GM21737 (cell line): ENCODE data around the gene TIAM1.

Experiments used
- ATAC-seq: cut with Tn5 transposase; IDR thresholded peaks from one replicate; pipeline ENCODE4 v1.9.1; 2021; ENCODE audit warnings: mild to moderate bottlenecking, moderate library complexity; ENCODE audit not compliant: unreplicated experiment

The TIAM1 gene

DNA sequence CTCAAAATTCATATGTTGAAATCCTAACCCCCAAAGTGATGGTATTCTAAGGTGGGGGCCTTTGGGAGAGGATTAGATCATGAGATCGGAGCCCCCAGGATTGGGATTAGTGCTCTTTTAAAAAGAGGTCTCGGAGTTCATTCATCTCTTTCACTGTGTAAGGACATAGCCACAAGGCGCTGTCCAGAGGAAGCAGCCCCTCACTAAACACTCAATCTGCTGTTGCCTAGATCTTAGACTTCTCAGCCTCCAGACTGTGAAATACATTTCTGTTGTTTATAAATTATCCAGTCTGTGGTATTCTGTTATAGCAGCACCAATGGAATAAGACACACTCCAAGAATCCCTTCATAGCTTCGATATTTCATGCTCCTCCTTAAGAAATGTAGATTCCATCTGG, 12.4 kb upstream of the TIAM1 start:
- no peak for ATAC-seq

DNA sequence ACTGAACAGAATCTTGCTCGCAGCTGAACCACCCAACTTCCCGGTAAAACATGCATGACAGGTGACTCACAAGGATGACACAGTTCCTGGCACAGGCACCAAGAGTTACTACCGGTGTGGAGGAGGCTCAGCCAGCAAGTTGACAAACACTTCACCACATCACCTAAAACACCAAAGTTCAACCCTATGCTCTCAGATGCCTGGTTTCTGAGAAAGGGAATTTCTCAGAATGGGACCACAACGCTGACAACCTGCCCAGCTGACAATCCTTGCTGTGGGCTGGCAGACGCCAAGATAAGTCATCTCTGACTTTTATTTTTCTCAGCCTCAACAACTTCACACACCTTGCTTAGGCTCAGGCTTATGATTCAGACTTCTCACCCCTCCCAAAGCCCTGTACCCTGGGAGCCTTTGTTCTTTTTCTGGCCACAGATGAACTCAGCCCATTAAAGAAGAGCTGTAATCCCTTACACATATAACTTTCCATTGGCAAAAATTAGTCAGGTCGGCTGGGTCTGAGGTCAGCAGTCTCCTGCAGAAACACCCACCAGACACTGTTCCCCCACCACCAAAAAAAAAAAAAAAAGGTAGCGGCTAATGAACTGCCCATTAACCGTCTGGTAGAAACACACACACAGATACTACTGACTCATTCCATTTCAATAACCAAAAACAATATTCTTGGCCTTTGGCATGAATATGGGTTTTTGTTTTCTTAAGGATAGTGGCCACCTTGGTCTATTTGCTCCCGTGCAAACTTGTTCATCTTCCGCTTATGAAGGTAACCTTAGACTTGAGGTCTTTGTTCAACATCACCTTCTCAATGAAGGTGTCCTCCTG, 10.8 kb upstream of the TIAM1 start:
- ATAC-seq = no peak

DNA sequence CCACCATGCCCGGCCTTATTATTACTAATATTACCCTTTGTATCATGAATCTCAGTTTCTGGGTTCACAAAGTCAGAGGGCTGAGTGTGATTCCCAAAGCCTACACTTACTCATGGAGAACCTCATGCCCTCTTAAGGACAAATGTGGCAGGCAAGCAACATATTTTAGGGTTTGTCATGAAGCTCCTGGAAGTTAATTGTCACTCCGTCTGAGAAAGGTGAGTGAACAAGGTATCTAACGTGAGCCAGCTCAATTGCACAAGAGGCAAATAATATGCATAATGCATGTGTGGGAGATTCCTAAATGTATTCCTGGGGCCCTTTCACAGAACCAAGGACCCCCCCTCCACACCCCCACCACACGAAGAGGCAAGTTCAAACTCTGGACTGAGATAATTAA, 10.1 kb upstream of the TIAM1 start:
- ATAC-seq = no peak

GRCh38 chr21:31352836-31353235, 8.8 kb upstream of the TIAM1 start:
- no peak for ATAC-seq

DNA sequence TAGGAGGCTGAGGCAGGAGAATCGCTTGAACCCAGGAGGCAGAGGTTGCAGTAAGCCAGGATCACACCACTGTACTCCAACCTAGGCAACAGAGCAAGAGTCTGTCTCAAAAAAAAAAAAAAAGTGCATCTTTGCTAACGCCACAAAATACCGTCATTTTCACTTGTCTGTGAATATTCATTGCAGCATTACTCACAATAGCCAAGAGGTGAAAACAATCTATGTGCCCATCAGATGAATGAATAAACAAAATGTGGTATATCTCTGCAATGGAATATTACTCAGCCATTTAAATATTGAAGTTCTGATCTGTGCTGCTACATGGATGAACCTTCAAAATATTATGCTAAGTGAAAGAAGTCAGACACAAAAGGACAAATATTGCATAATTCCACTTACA, 7.9 kb upstream of the TIAM1 start:
- ATAC-seq = no peak

GRCh38 chr21:31351438-31351837, 7.4 kb upstream of the TIAM1 start:
- no peak for ATAC-seq

GRCh38 chr21:31349208-31349607, 5.1 kb upstream of the TIAM1 start:
- no peak for ATAC-seq

- ATAC-seq = no peak
Measured at GRCh38 chr21:31348188-31348587, 4.1 kb upstream of the TIAM1 start.

DNA sequence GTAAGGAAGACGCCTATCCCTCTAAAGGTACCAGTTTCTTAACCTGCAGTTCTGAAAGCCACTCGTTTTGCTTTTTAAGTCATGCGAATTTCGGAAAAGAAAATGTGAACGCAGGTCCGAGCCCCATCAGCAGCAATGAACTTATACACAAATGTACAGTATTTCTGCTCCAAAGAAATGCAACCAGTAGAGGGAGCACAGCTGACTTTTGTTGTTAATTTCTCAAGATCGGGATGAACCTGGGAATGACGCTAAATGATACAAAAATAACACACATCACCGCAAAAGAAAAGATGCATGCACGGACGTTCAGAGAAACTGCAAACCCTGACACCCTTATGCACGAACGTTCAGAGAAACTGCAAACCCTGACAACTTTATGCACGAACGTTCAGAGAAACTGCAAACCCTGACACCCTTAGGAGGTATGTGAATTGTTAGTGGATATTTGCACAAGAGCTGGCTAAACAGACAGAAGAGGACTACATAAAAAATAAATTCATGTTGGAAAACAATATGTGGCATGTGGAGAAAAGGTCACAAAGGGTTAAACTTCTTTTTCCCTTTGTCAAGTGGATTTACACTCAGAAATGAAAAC, 3.5 kb upstream of the TIAM1 start:
- no peak for ATAC-seq

- ATAC-seq = no peak
Measured at GRCh38 chr21:31346256-31346821, 2.3 kb upstream of the TIAM1 start.

DNA sequence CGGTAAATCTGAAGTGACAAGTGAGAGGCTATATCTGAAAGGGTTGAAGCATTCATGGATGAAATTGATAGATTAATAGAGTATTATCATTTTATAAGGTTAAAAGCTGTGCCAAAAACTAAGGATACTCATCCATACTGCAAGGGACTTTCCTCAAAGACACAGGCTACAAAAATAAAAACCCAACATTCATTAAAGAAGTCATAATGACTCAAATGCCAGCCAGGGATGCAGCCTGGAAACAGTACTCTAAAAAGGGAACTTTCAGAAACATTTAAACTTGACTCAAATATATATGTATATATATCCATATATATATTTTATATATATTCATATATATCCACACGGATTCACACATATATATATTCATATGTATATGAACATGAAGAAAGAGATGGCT, 1.1 kb upstream of the TIAM1 start:
- no peak for ATAC-seq

DNA sequence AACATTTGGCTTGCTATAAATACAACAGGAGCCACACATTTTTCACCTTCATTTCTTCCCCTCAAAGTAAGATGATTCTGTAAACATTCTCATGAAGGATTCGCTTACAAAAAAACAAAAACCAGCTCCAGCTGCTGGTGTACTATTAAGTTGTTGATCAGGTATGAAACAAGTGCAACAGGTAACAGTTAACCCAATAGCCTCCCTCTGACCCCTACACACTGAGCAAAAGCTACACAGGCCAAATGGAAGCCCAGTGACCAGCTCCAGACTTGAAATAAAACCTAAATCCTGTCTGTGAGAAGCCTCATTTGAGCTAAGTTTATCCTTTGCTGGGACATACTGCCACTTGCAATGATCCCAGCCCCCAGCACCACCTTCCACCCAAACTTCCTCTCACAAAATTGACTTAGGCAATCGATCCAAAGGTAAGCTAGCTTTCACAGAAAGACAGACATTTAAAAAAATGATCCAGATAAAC, 991 bp downstream of the TIAM1 start:
- ATAC-seq = no peak

- no peak for ATAC-seq
Measured at GRCh38 chr21:31342348-31342747, 1.7 kb downstream of the TIAM1 start.

DNA sequence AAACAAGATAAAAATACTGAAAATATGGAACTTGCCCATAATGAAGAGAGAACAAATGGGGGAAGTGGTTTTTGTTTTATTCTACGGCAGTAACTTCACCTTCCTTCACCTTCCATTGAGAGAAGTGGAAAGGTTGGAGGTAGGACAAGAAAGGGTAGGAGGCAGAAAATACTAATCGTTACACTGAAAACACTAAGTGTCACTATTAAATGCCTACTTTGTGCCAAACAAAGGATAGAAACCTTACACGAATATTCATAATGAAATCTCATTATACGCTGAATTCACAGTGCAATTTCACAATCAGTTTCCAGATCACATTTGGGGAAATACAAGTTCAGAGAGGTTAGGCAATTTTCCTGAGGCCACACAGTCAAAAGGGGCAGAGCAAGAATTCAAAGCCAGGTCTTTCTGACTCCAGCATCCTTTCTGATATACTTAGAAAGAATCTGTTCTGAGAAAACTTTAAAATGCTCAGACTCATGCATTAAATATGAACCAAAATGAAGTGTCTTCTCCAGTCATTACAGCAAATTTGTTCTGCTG, 3.0 kb downstream of the TIAM1 start:
- no peak for ATAC-seq

DNA sequence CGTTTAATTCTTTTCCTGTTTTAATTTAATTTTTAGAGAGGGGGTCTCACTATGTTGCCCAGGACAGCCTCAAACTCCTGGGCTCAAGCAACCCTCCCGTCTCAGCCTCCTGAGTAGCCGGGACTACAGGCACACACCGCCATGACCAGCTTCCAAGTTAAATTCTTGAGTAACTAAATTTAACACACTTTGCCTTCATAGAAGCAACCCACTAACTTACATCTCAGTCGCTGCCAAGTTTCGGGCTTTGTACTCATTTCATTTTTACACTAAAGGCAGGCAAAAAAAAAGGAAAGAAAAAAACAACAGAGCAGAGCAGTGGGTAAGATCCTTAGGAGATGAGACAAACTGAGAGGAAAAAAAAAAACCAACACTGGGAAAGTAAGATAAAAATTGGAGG, 3.5 kb downstream of the TIAM1 start:
- no peak for ATAC-seq

GRCh38 chr21:31339721-31340120, 4.3 kb downstream of the TIAM1 start:
- ATAC-seq = no peak

DNA sequence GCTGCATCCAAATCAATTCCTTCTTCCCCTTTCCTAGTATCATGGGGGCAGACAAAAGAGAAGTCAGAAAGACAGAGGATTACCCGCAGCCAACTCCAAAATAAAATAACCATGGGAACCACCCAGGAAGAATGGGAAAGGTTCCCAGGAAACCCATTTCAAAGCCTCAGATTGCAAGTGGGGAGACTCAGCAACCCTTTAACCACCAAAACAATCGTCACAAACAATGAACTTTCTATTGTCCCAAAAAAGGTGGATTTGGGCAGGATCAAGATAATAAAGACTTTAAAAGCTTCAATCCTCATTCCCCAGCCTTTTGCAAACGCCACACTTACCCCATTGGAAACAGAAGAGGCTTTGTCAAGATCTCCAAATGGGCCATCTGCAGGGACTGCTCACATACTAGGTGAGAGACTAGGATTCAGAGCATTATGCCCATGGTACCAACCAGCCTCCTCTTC, 5.1 kb downstream of the TIAM1 start:
- no peak for ATAC-seq

DNA sequence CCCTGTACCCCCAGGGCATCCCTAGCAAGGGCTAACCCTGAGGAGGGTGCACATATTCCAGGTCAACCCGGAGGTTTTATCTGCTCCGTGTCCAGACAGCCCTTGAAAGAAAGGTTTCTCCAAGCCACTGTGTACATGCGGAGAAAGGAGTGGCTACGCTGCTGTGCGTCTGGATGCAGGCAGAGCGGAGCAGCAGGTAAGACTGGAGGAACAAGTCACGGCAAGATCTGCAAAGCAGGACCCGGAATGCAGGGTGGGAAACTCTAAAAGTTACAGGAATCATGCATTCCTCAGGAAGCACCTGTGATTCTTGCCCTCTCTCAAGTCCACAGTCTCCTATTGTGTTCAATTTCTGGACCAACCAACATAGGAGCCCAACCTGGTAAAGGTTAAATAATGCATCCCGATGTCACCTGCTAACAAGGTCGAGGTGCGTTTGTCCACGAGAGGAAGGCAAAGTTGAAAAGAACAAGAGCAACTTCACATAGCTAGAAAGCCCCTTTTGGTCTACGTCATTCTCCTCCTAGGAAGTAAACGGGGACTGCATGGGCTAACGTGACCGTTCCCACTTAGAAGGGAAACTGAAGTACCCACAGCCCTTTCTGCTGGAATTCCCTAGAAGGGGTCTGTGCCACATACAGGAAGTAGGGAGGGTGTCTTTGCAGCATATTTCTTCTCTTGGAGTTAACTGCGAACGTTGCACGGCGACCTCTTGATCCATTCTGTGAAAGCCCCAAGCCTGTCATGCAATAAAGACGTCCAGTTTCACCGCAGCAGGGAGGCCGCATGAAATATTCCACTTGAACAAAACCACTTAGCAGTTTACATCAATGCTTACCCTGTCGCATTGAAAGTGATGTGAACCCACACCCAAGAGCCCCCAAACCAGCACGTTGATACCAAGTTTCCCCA, 5.8 kb downstream of the TIAM1 start:
- no peak for ATAC-seq

GRCh38 chr21:31337086-31337485, 7.0 kb downstream of the TIAM1 start:
- ATAC-seq = no peak

DNA sequence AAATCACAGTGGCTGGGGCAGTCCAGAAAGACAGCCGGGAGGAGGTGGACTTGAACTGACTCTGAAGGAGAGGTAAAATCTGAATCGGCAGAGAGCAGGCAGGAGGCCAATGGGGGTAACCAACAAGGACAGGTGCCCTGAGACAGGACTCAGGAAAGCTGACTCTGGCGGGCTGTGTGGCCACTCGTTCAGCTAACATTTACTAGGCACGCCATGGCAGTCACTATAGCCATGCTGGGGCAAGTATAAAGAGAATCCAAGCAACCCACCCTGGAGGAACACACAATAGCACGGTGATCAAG, 7.4 kb downstream of the TIAM1 start:
- no peak for ATAC-seq
